Naive thymus-derived CD4-positive, alpha-beta T cell (primary cell): ENCODE measurements around the gene C11orf86. TPM values are rescaled to one million over a fixed set of nuclear protein-coding genes. Genes with fewer than 3 reads are reported as not detected.
A peak's percentile ranks its signal among the peaks of the same experiment; 100 is the strongest.
"Not testable (repeated sequence)": the region's sequence is repeated elsewhere in the genome, so short reads cannot be mapped to it uniquely, and the experiment has no call there.

Source experiments
- ATAC-seq: fragments of 150-1000 bp; cut with Tn5 transposase; 2 replicates; pipeline ENCODE4 v1.10.0; 2021; ENCODE audit warnings: mild to moderate bottlenecking, moderate library complexity
- CTCF ChIA-PET: fragments of 350-600 bp; sonication (Branson Sonifier 250); formaldehyde crosslinking; loops from one replicate; lab custom pipeline; 2021; ENCODE audit warnings: antibody characterized with exemption; lab: Charles Lee
- POLR2A ChIA-PET: fragments of 350-600 bp; sonication (Branson Sonifier 250); formaldehyde crosslinking; loops from one replicate; lab custom pipeline; 2021; ENCODE audit warnings: antibody characterized with exemption, inconsistent platforms; lab: Charles Lee
- DNase-seq, 9 donors: peaks; one replicate each; pipeline versions ENCODE4 v3.0.0 to v3.0.0-alpha.2; 2020 to 2022; ENCODE audit warnings: mixed read lengths in 1 of 9
- H3K27ac ChIP-seq: one replicate; pipeline ENCODE4 v1.7.0; 2013; ENCODE audit warnings: mild to moderate bottlenecking, low read depth, low read length, moderate library complexity
- H3K27me3 ChIP-seq, 2 donors: one replicate each; pipeline ENCODE4 v1.7.0; 2013; ENCODE audit warnings: low read length in 2 of 2, mild to moderate bottlenecking in 2 of 2, moderate library complexity in 2 of 2; ENCODE audit not compliant: control insufficient read depth in 2 of 2, insufficient read depth in 2 of 2
- H3K36me3 ChIP-seq, 3 experiments: 1 replicate in 2 of 3; 2 replicates in 1 of 3; pipeline ENCODE4 v1.7.0; 2013; ENCODE audit warnings: low read length in 3 of 3, mild to moderate bottlenecking in 3 of 3, moderate library complexity in 1 of 3; ENCODE audit not compliant: insufficient read depth in 3 of 3, control insufficient read depth in 2 of 3
- H3K4me1 ChIP-seq, 2 donors: one replicate each; pipeline ENCODE4 v1.7.0; 2013; ENCODE audit warnings: low read length in 2 of 2, mild to moderate bottlenecking in 2 of 2, moderate library complexity in 1 of 2; ENCODE audit not compliant: control insufficient read depth in 2 of 2, insufficient read depth in 2 of 2
- H3K4me3 ChIP-seq: 2 replicates; pipeline ENCODE4 v1.7.0; 2013; ENCODE audit warnings: mild to moderate bottlenecking, low read length
- H3K9me3 ChIP-seq, 3 experiments: 1 replicate in 2 of 3; 2 replicates in 1 of 3; pipeline ENCODE4 v1.7.0; 2013; ENCODE audit warnings: low read length in 3 of 3; ENCODE audit not compliant: control insufficient read depth in 2 of 3
- H3K27ac Mint-ChIP-seq, 9 donors: one replicate each; pipeline ENCODE4 v1.8.0; 2020 to 2022; ENCODE audit warnings: mixed read lengths in 9 of 9, mild to moderate bottlenecking in 8 of 9, moderate library complexity in 5 of 9, inconsistent platforms in 2 of 9
- H3K27me3 Mint-ChIP-seq, 5 donors: one replicate each; pipeline ENCODE4 v1.8.0; 2021 to 2022; ENCODE audit warnings: mixed read lengths in 5 of 5, mild to moderate bottlenecking in 1 of 5
- H3K36me3 Mint-ChIP-seq, 5 donors: one replicate each; pipeline ENCODE4 v1.8.0; 2020 to 2022; ENCODE audit warnings: mixed read lengths in 5 of 5, mild to moderate bottlenecking in 3 of 5, inconsistent platforms in 1 of 5
- H3K4me1 Mint-ChIP-seq, 7 donors: one replicate each; pipeline ENCODE4 v1.8.0; 2020 to 2022; ENCODE audit warnings: mixed read lengths in 7 of 7, mild to moderate bottlenecking in 3 of 7, inconsistent platforms in 1 of 7
- H3K4me3 Mint-ChIP-seq, 10 donors: one replicate each; pipeline ENCODE4 v1.8.0; 2020 to 2022; ENCODE audit warnings: mild to moderate bottlenecking in 10 of 10, mixed read lengths in 10 of 10, moderate library complexity in 6 of 10, inconsistent platforms in 2 of 10
- H3K9me3 Mint-ChIP-seq, 11 donors: one replicate each; pipeline ENCODE4 v1.8.0; 2020 to 2022; ENCODE audit warnings: mixed read lengths in 11 of 11, mild to moderate bottlenecking in 4 of 11, inconsistent platforms in 1 of 11, moderate library complexity in 1 of 11
- intact Hi-C, 2 donors: fragments of 100-400 bp; cut with micrococcal nuclease; formaldehyde crosslinking; loops; one replicate each; pipeline ENCODE4 v1.15.1; 2023
- polyA plus RNA-seq, 2 donors: library from polyadenylated mRNA; unstranded; fragments of 300-500 nt; fragmentation: Illumina TruSeq; gene quantifications; one replicate each; pipeline ENCODE4 v1.2.3, GENCODE V29; 2021
- total RNA-seq, 6 experiments: library from RNA in 5 of 6; stranded (reverse) in 5 of 6; gene quantifications; 1 replicate in 5 of 6; 2 replicates in 1 of 6; pipeline ENCODE4 v1.2.3 and lab custom pipeline; 2021 to 2026

Gene C11orf86
- total and polyA plus RNA-seq, 7 experiments from 2014 or later: not detected

GRCh38 chr11:66956689-66957290 is 18.3 kb upstream of the C11orf86 start:
- intact Hi-C loops: loop anchor here (5.0 kb wide), 3 partner anchors 281 to 489 kb away; partner anchors contain the start of genes PELI3 (in 1 of the 2) and RBM4 (in 1 of the 2)

GRCh38 chr11:66957971-66958231 is 17.2 kb upstream of the C11orf86 start:
- no peaks in the 10 kb centered on the region for H3K9me3 Mint-ChIP-seq
- ATAC-seq (peak; percentile 46), DNase-seq (no peak)
- peaks cover 0 to 6% (median 0%) of the 10 kb centered on the region in 5 donors for H3K27me3 Mint-ChIP-seq
- H3K4me1 Mint-ChIP-seq: peaks cover 16 to 31% (median 27%) of the 10 kb centered on the region in 7 donors
- H3K4me3 ChIP-seq: peak overlapping the region; percentile 81
- POLR2A ChIA-PET: interaction anchor here (0.9 to 1.2 kb wide), 2 partner anchors 22 to 586 kb away, joined by 3 read pairs; no protein-coding TSS in a partner anchor
- H3K27ac Mint-ChIP-seq: peak overlapping the region; percentile 46 to 91 (median 80)
- CTCF ChIA-PET: interaction anchor here (1.4 kb wide), 1 partner anchor 77 kb away, joined by 3 read pairs; no protein-coding TSS in a partner anchor
- peak overlapping the region; percentile 82 to 95 (median 91) for H3K4me3 Mint-ChIP-seq
- no peaks in the 10 kb centered on the region for H3K36me3 Mint-ChIP-seq
- H3K27me3 ChIP-seq: no peaks in the 10 kb centered on the region
- no peaks in the 10 kb centered on the region for H3K36me3 ChIP-seq
- no peaks in the 10 kb centered on the region for H3K9me3 ChIP-seq
- intact Hi-C loops: loop anchor here (1.0 to 5.0 kb wide), 11 partner anchors 66 to 847 kb away; partner anchors contain the start of genes RCE1 (in 2 of the 2), PELI3 (in 1 of the 2), POLD4 (in 1 of the 2) and RBM4 (in 1 of the 2)
- peak overlapping the region; percentile 64 for H3K27ac ChIP-seq
- peaks cover 8 to 19% of the 10 kb centered on the region in 2 donors for H3K4me1 ChIP-seq

More at GRCh38 chr11:66956689-66957290, 18.3 kb upstream of the C11orf86 start:
- ChIA-PET POLR2A (interaction anchor here (1.2 kb wide), 1 partner anchor 584 kb away, joined by 3 read pairs; no protein-coding TSS in a partner anchor), CTCF (interaction anchor here (0.8 kb wide), 1 partner anchor 212 kb away, joined by 3 read pairs; no protein-coding TSS in a partner anchor)
- Histone ChIP-seq H3K4me1 (peaks cover 8 to 19% of the 10 kb centered on the region in 2 donors), H3K27ac (peak overlapping the region; percentile 4), H3K27me3 (no peaks in the 10 kb centered on the region), H3K9me3 (no peaks in the 10 kb centered on the region), H3K4me3 (no peak overlapping the region), H3K36me3 (peaks cover 0 to 5% (median 0%) of the 10 kb centered on the region in 3 experiments)
- H3K27ac Mint-ChIP-seq: peak overlapping the region; percentile 1 to 89 (median 62)
- no peaks in the 10 kb centered on the region for H3K36me3 Mint-ChIP-seq
- H3K4me3 Mint-ChIP-seq: peak overlapping the region; percentile 75 to 94 (median 89)
- H3K27me3 Mint-ChIP-seq: peaks cover 0 to 6% (median 0%) of the 10 kb centered on the region in 5 donors
- H3K9me3 Mint-ChIP-seq: no peaks in the 10 kb centered on the region
- ATAC-seq (no peak), DNase-seq (peak in 5 of 9 donors; percentile 4 to 16 (median 13))
- peaks cover 15 to 31% (median 27%) of the 10 kb centered on the region in 7 donors for H3K4me1 Mint-ChIP-seq

GRCh38 chr11:66958232-66958955 is 16.7 kb upstream of the C11orf86 start, which contains the start of gene PC:
TSS of gene PC (minus strand) at chr11:66958383. CDS start at chr11:66872159, 86,224 bp downstream.
- peaks cover 16 to 31% (median 27%) of the 10 kb centered on the region in 7 donors for H3K4me1 Mint-ChIP-seq
- intact Hi-C loops: loop anchor here (1.0 to 5.0 kb wide), 11 partner anchors 66 to 846 kb away; partner anchors contain the start of genes RCE1 (in 2 of the 2), PELI3 (in 1 of the 2), POLD4 (in 1 of the 2) and RBM4 (in 1 of the 2)
- ChIA-PET POLR2A (interaction anchor here (0.6 to 1.2 kb wide), 5 partner anchors 23 to 281 kb away, joined by 3 to 4 read pairs (median 3); no protein-coding TSS in a partner anchor), CTCF (interaction anchor here (1.4 kb wide), 1 partner anchor 77 kb away, joined by 3 read pairs; no protein-coding TSS in a partner anchor)
- Histone ChIP-seq H3K27ac (peak within 1 kb of the TSS; percentile 64), H3K4me1 (peaks cover 8 to 19% of the 10 kb centered on the region in 2 donors), H3K27me3 (no peaks in the 10 kb centered on the region), H3K36me3 (no peaks in the 10 kb centered on the region), H3K9me3 (no peaks in the 10 kb centered on the region), H3K4me3 (peak within 1 kb of the TSS; percentile 81)
- peaks cover 0 to 6% (median 0%) of the 10 kb centered on the region in 5 donors for H3K27me3 Mint-ChIP-seq
- peak; percentile 83 to 98 (median 96) for DNase-seq
- ATAC-seq: peak; percentile 98
- no peaks in the 10 kb centered on the region for H3K36me3 Mint-ChIP-seq
- H3K9me3 Mint-ChIP-seq: no peaks in the 10 kb centered on the region
- H3K4me3 Mint-ChIP-seq: peak within 1 kb of the TSS; percentile 82 to 95 (median 91)
- H3K27ac Mint-ChIP-seq: peak within 1 kb of the TSS; percentile 76 to 93 (median 87)

GRCh38 chr11:66958956-66959274 is 16.2 kb upstream of the C11orf86 start:
- peak overlapping the region; percentile 81 for H3K4me3 ChIP-seq
- peak overlapping the region; percentile 64 for H3K27ac ChIP-seq
- H3K27ac Mint-ChIP-seq: peak overlapping the region; percentile 76 to 93 (median 80)
- no peaks in the 10 kb centered on the region for H3K36me3 ChIP-seq
- DNase-seq (no peak), ATAC-seq (no peak)
- H3K9me3 ChIP-seq: no peaks in the 10 kb centered on the region
- H3K27me3 Mint-ChIP-seq: peaks cover 0 to 6% (median 0%) of the 10 kb centered on the region in 5 donors
- H3K4me1 Mint-ChIP-seq: peaks cover 17 to 31% (median 27%) of the 10 kb centered on the region in 7 donors
- H3K4me3 Mint-ChIP-seq: peak overlapping the region; percentile 82 to 95 (median 91)
- H3K27me3 ChIP-seq: no peaks in the 10 kb centered on the region
- ChIA-PET CTCF (interaction anchor here (1.4 kb wide), 1 partner anchor 78 kb away, joined by 3 read pairs; no protein-coding TSS in a partner anchor), POLR2A (interaction anchor here (0.6 to 1.2 kb wide), 6 partner anchors 103 to 320 kb away, joined by 3 to 4 read pairs (median 3); no protein-coding TSS in a partner anchor)
- H3K9me3 Mint-ChIP-seq: no peaks in the 10 kb centered on the region
- intact Hi-C loops: loop anchor here (1.0 to 5.0 kb wide), 11 partner anchors 65 to 846 kb away; partner anchors contain the start of genes RCE1 (in 2 of the 2), PELI3 (in 1 of the 2), POLD4 (in 1 of the 2) and RBM4 (in 1 of the 2)
- H3K4me1 ChIP-seq: peaks cover 8 to 19% of the 10 kb centered on the region in 2 donors
- no peaks in the 10 kb centered on the region for H3K36me3 Mint-ChIP-seq

- H3K36me3 ChIP-seq, H3K9me3 Mint-ChIP-seq, H3K4me3 Mint-ChIP-seq, POLR2A ChIA-PET, DNase-seq, H3K27me3 Mint-ChIP-seq, H3K36me3 Mint-ChIP-seq, ATAC-seq, H3K27ac Mint-ChIP-seq, intact Hi-C loops, H3K4me3 ChIP-seq, H3K27ac ChIP-seq, H3K27me3 ChIP-seq, H3K9me3 ChIP-seq: not testable (repeated sequence)
- H3K4me1 Mint-ChIP-seq: peaks cover 11 to 28% (median 24%) of the 10 kb centered on the region in 7 donors
- CTCF ChIA-PET: interaction anchor here (0.6 kb wide), 1 partner anchor 14 kb away, joined by 3 read pairs; no protein-coding TSS in a partner anchor
- peaks cover 8 to 18% of the 10 kb centered on the region in 2 donors for H3K4me1 ChIP-seq
Observed at GRCh38 chr11:66961691-66962213, 13.4 kb upstream of the C11orf86 start.

- Histone ChIP-seq H3K27ac (no peak overlapping the region), H3K36me3 (no peaks in the 10 kb centered on the region), H3K9me3 (no peaks in the 10 kb centered on the region), H3K4me1 (peaks cover 8 to 13% of the 10 kb centered on the region in 2 donors), H3K4me3 (no peak overlapping the region), H3K27me3 (no peaks in the 10 kb centered on the region)
- no peak for ATAC-seq
- CTCF ChIA-PET: no interaction called here
- intact Hi-C loops: no loop called here
- Mint-ChIP-seq H3K4me3 (no peak overlapping the region), H3K27ac (no peak overlapping the region), H3K4me1 (peaks cover 8 to 25% (median 19%) of the 10 kb centered on the region in 7 donors), H3K27me3 (peaks cover 0 to 10% (median 6%) of the 10 kb centered on the region in 5 donors), H3K9me3 (no peaks in the 10 kb centered on the region), H3K36me3 (no peaks in the 10 kb centered on the region)
- POLR2A ChIA-PET: no interaction called here
- DNase-seq: no peak
Observed at GRCh38 chr11:66962247-66962646, 12.9 kb upstream of the C11orf86 start.
